ENCODE results near the gene C6orf89.

The C6orf89 gene

DNA sequence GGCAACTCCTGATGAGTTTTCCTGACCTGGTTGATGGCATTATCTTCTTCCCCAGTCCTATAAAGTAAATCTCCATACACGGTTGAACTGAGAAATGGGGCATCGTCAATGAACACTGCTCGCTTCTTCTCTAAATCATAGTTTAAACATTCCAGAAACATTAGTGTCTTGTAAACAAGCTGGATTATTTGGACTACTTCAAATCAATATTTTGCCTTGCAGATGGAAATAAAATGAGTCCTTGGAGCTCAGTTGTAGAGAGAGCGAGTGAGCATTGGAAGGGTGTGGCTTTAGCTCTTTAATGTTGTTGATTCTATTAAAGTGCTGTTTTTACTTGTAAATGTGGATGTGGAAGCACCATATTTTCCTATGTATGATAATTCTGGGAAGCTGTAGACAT, 18.4 kb downstream of the C6orf89 start:
- TF ChIP-seq, protein P1, sequence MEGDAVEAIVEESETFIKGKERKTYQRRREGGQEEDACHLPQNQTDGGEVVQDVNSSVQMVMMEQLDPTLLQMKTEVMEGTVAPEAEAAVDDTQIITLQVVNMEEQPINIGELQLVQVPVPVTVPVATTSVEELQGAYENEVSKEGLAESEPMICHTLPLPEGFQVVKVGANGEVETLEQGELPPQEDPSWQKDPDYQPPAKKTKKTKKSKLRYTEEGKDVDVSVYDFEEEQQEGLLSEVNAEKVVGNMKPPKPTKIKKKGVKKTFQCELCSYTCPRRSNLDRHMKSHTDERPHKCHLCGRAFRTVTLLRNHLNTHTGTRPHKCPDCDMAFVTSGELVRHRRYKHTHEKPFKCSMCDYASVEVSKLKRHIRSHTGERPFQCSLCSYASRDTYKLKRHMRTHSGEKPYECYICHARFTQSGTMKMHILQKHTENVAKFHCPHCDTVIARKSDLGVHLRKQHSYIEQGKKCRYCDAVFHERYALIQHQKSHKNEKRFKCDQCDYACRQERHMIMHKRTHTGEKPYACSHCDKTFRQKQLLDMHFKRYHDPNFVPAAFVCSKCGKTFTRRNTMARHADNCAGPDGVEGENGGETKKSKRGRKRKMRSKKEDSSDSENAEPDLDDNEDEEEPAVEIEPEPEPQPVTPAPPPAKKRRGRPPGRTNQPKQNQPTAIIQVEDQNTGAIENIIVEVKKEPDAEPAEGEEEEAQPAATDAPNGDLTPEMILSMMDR (IDR thresholded peaks at IDR 0.05): no peak

GRCh38 chr6:36904851-36905393, 19.2 kb downstream of the C6orf89 start:
- TF ChIP-seq, protein P1 (IDR thresholded peaks at IDR 0.05): no peak

GRCh38 chr6:36906539-36907325, 21.0 kb downstream of the C6orf89 start:
- TF ChIP-seq, protein P1 (IDR thresholded peaks at IDR 0.05): no peak

DNA sequence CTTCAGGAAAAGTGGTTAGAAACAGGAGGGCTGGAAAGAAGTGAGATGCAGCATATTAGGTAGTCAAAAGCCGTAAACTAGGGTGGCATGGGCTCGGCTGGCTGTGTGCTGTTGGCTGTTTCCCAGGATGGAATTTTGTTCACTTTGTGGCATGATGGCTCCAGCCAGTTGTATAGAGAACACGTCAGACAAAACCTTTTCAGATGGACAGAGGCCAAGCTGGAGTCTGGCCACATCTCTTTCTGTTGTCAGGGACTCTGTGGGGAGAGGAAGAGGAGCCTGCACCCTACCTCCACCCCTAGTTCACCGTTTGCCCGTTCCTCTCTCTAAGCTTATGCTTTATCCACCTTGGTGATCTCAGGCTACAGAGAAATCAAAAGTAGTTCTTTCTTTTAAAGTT, 22.0 kb downstream of the C6orf89 start:
- TF ChIP-seq, protein P1 (IDR thresholded peaks at IDR 0.05): no peak

- TF ChIP-seq, protein P1 (IDR thresholded peaks at IDR 0.05): no peak
These were observed 23.0 kb downstream of the C6orf89 start for GRCh38 chr6:36908747-36909146.

DNA sequence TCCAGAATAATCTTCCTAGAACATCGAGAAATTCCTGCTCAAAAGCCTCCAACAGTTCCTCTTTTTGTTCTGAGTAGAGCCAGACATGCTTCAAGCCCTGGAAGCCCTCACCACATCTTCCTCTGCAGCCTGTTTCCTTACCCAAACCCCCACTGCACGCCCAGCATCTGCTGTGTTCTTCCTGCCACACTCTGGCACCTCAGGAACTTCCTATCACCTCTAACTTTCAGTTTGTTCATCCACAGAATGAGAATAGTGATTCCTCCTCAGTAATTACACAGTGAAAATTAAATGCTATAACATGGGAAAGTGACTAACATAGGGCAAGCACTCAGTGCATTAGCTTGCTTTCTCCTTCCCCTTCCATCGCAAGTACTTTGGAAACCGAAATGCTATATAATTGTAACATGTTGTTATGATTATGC, 26.3 kb downstream of the C6orf89 start:
- TF ChIP-seq, protein P1 (IDR thresholded peaks at IDR 0.05): no peak

- TF ChIP-seq, protein P1 (IDR thresholded peaks at IDR 0.05): no peak
These were observed 26.8 kb downstream of the C6orf89 start for GRCh38 chr6:36912586-36912985.

Measured in LNCAP (cell line).